Measurements from ENCODE around the gene PROM1. TPM values are rescaled to one million over a fixed set of nuclear protein-coding genes. Genes with fewer than 3 reads are reported as not detected.

PROM1 gene
- total and polyA plus RNA-seq, 2 of the 8 experiments (the other 6 are each of a cell fraction or from before 2014, with no cell fraction given): 36.0 to 59.7 TPM

- Histone ChIP-seq H3K18ac (ENCODE audit: extremely low read depth, low read length) (no peak overlapping the region), H3K4ac (replicated peaks; ENCODE audit: insufficient read length, low read depth, low read length) (no peak overlapping the region), H2BK15ac (ENCODE audit: low read length) (no peak overlapping the region), H2BK12ac (ENCODE audit: low read depth, low read length) (no peak overlapping the region), H4K5ac (ENCODE audit: insufficient read length, low read depth, low read length) (no peak overlapping the region), H3K56ac (replicated peaks; ENCODE audit: insufficient read length, low read depth, low read length) (no peak overlapping the region), H4K20me1 (replicated peaks in 1 of 2; ENCODE audit: control insufficient read depth in 1 of 2, insufficient read depth in 2 of 2, low read length in 2 of 2) (no peaks in the 10 kb centered on the region), H3K36me3 (ENCODE audit: control insufficient read depth in 2 of 4, insufficient read depth in 4 of 4, low read length in 3 of 4) (no peaks in the 10 kb centered on the region), H4K8ac (ENCODE audit: extremely low read depth, insufficient read depth, low read length) (no peak overlapping the region), H3K27ac (ENCODE audit: low read depth, low read length) (no peak overlapping the region), H2BK20ac (ENCODE audit: low read length) (no peak overlapping the region), H2AFZ (ENCODE audit: low read length) (no peak overlapping the region), H3K27me3 (replicated peaks in 1 of 4; ENCODE audit: control insufficient read depth in 3 of 4, extremely low read depth in 1 of 4, insufficient read depth in 3 of 4, low read length in 3 of 4) (no peaks in the 10 kb centered on the region), H4K91ac (replicated peaks; ENCODE audit: insufficient read length, low read length) (no peak overlapping the region), H2BK120ac (replicated peaks; ENCODE audit: low read depth, low read length) (no peak overlapping the region), H3K23me2 (ENCODE audit: low read depth, low read length) (no peaks in the 10 kb centered on the region), H3K23ac (ENCODE audit: insufficient read length) (no peak overlapping the region), H3K9me3 (ENCODE audit: insufficient read depth in 2 of 2, low read depth in 1 of 2, low read length in 1 of 2) (no peaks in the 10 kb centered on the region), H3K4me1 (replicated peaks in 1 of 4; ENCODE audit: control insufficient read depth in 3 of 4, insufficient read depth in 4 of 4, low read length in 3 of 4) (no peaks in the 10 kb centered on the region), H3K14ac (ENCODE audit: insufficient read length) (no peak overlapping the region), H2AK5ac (ENCODE audit: low read depth, low read length) (no peak overlapping the region), H2BK5ac (ENCODE audit: low read depth, low read length) (no peak overlapping the region), H3K79me2 (ENCODE audit: control insufficient read depth in 1 of 2, insufficient read depth in 2 of 2, low read length in 2 of 2) (no peaks in the 10 kb centered on the region), H3K9ac (replicated peaks in 1 of 4; ENCODE audit: extremely low read depth in 1 of 4, low read depth in 3 of 4, low read length in 3 of 4) (no peak overlapping the region), H3K4me2 (ENCODE audit: insufficient read depth in 1 of 2, low read depth in 2 of 2, low read length in 2 of 2) (no peak overlapping the region), H3K79me1 (ENCODE audit: low read depth, low read length) (no peaks in the 10 kb centered on the region), H3K4me3 (ENCODE audit: extremely low read depth in 1 of 4, insufficient read depth in 2 of 4, low read depth in 3 of 4, low read length in 4 of 4) (no peak overlapping the region)
- no peak for FAIRE-seq
- DNase-seq (ENCODE audit: low read depth in 1 of 2, low spot score in 2 of 2): no peak
- ChIA-PET CTCF (ENCODE audit: partially characterized antibody) (interaction anchor here (0.9 to 2.7 kb wide), 3 partner anchors 10 to 89 kb away, joined by 4 to 16 read pairs (median 4); no protein-coding TSS in a partner anchor), POLR2A (ENCODE audit: partially characterized antibody) (no interaction called here)
- 72% methylated on average over 3 of the region's 3 CpGs; no CpG with 5 or more reads in 1 of the 2 experiments for WGBS, 2 experiments (ENCODE audit: extremely low coverage in 1 of 2, insufficient coverage in 1 of 2, insufficient read length in 1 of 2, insufficient replicate concordance in 2 of 2, low coverage in 1 of 2, low lambda C conversion rate in 2 of 2, missing lambda C conversion rate in 1 of 2)
- TF ChIP-seq ASH2L (IDR thresholded peaks at IDR 0.05; ENCODE audit: low read length) (no peak), RBBP5 (IDR thresholded peaks at IDR 0.05; ENCODE audit: borderline replicate concordance, low read depth, low read length) (no peak), SP2 (IDR thresholded peaks at IDR 0.05; ENCODE audit: low read length) (no peak), FOSL1 (IDR thresholded peaks at IDR 0.05; ENCODE audit: insufficient read depth, low read depth, low read length) (no peak), E2F6 (IDR thresholded peaks at IDR 0.05) (no peak), RNF2 (IDR thresholded peaks at IDR 0.05; ENCODE audit: borderline replicate concordance, low read depth, low read length, missing control alignments, poor library complexity, severe bottlenecking) (no peak), KDM5A (IDR thresholded peaks at IDR 0.05; ENCODE audit: low read length) (no peak), CHD1 (IDR thresholded peaks at IDR 0.05; ENCODE audit: low read depth, low read length) (no peak)
These were observed 32.7 kb upstream of the PROM1 start for GRCh38 chr4:16116493-16116990.

All from H1 (cell line).